HG03045 (cell line): Measurements from ENCODE around the gene METTL6.
A peak's percentile ranks its signal among the peaks of the same experiment; 100 is the strongest.
"Not testable (repeated sequence)": the region's sequence is repeated elsewhere in the genome, so short reads cannot be mapped to it uniquely, and the experiment has no call there.

ENCODE experiments used
- ATAC-seq: cut with Tn5 transposase; IDR thresholded peaks from one replicate; pipeline ENCODE4 v1.9.1; 2021; ENCODE audit warnings: mild to moderate bottlenecking, moderate library complexity; ENCODE audit not compliant: unreplicated experiment

Gene METTL6

DNA sequence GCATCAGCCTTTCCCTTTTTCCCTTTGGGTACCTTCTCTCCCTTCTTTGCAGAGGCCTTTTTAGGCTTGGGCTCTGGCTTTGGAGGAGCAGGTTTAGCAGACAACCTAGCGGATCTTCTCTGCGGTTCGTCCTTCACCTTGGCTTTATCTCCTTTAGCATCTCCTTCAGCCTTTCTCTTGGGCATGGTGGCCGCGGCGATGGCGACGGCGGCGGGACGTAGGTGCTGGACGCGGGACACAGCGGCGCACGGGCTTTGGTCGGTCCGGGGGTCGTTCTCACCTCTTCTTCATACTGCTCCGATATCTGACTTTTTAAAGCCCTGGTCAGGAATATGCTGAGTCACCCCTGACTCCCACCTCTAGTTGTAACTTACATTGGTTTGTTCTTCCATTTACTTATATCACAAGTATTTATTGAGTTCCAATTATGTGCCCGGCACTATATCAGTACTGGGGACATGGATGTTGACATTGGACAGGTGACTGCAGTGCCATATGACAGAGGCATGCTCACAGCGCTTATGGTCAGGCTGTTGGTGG, 51.8 kb downstream of the METTL6 start:
- no peak for ATAC-seq

DNA sequence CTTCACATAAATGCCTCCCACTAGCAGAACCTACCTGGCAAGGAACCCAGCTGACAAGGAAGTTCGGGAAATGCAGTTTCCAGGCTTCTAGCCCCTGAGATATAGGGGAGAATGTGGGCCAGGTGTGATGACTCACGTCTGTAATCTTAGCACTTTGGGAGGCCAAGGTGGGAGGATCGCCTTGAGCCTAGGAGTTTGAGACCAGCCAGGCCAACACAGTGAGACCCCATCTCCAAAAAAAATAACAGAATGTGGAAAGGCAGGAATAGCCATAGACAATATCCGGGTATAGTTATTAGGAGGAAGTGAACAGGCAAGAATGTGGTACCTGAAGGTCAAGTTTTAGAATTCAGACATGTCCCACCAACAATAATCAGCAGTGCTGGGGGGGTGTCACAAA, 54.4 kb downstream of the METTL6 start:
- ATAC-seq: no peak

DNA sequence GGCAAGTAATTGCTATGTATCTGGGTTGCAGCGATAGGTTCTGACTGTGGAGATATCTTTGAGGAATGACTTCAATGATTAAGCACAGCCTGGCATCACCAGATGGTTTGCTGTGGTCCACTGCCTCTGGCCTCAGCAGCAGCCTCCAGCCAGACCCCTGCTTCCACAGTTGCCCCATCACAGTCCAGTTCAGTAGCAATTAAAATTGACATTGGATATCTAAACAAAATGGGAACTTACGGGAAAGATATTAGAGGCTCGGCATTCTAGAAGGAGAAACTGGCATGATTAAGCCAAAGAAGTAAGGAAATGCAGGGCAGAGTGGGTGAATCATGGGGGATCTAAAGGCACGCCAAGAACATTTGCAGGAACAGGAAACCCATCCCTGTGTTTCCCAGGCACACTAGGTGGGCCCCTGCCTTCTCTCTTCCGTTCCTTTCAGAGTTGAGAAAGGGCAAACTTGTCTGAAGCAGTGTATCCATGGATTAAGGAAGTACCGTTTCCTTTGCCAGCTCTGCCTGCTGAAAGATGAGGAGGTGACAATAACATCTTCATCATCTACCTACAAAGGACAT, 58.7 kb downstream of the METTL6 start:
- ATAC-seq: no peak

DNA sequence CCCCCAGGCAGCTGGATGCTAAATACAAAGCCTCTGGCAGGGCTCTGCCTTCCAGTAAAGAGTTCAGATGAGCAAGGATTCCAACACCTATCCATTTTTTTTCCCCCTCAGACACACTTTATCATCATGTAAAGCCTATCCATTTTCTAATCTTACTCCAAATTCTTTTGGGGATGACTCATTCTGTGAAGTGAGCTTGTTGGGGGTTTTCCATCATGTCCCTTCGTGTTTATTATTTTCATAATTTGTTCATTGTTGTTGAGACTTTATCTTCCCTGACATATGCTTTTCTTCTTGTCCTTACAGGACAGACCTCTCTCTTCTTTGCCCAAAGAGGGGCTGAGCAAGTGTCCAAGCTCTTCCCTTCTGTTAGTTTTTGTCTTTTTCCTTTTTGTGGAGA, 60.3 kb downstream of the METTL6 start:
- ATAC-seq: no peak

DNA sequence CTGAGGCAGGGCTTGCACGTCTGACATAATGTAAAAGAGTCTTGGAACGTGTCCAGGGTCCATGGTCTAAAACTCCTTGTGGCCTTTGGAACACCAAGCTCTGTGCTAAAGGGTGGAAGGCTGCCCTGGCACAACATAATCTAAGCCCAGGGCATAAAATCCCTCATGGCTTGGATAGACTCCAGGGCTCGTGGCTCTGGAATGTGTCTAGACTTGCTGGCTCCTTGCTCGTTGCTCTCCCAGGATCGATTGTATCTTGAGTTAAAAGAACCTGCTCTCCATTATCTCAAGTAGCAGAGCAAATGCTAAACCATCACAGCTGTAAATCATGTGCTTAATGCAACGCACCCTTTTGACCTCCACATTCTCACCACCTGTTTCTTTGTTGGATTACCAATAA, 63.3 kb downstream of the METTL6 start:
- not testable (repeated sequence) for ATAC-seq

DNA sequence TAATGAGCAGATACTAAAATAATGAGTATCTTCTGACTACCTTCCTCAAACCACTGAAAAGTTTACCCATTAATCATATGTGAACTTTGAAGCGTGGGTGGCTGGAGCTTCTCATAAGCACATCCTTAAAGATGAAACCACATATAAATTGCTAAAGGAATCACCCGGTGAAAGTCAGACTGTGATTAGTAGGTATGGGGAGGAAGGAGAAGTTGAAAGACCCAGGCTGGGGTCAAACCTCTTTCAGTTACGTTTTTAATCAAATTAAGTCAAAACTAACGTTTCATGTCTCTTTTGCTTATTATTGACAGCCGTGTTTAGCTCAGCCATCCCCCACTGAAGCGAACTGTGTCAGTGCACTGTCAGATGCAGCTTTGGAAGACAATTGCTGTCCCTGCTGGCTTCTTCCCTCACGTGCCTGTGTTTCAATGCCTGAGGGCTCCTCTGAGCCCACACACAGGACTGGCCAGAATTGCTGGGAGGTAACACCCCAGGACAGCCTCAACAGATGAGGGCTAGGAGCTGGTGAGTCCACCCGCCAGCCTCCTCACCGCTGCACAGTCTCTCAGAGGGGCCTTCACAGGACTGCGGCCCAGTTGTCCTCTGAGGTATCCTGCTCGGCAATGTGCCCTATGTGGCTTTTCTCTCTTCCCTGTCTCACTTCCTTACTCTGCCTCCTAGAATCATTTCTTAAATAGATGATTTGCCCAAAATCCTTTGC, 65.7 kb downstream of the METTL6 start:
- peak; percentile 71 for ATAC-seq

DNA sequence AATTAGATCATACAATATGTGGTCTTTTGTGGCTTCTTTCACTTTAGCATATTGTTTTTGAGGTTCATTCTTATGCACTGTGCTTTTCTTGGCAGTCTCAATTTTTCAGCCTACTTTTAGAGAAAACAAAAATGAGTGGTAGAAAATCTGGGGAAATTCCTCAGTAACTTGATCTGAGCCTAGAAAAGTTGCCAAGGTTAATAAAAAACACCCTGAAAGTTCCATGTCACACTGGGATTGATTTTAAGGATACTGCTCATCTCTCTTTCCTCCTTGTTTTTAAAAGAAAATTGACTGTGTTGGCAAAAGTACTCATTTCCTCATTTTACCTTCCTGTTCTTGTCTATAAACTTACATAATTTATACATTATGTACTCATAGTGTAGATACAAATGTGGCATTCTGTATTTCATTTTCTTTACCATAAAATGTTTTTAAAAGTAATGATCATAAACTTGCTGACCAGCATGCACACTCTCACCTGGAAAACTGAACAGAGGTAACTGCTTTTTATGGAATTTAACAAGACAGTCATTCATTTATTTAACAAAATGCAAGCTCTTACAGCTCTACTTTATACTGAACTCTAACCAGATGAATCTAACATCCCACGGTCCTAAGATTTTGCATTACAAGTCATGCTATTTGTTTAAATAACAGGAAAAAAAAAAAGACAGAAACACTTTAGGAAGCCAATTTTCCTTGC, 66.4 kb downstream of the METTL6 start:
- ATAC-seq: no peak
